HG02973 (cell line): ENCODE data around the gene RASGRP3.
A peak's percentile ranks its signal among the peaks of the same experiment; 100 is the strongest.
"Not testable (repeated sequence)": the region's sequence is repeated elsewhere in the genome, so short reads cannot be mapped to it uniquely, and the experiment has no call there.

Experiments
- ATAC-seq: cut with Tn5 transposase; IDR thresholded peaks from one replicate; pipeline ENCODE4 v1.9.1; 2021; ENCODE audit warnings: moderate library complexity; ENCODE audit not compliant: unreplicated experiment

The RASGRP3 gene

GRCh38 chr2:33457556-33458247 is 18.7 kb upstream of the RASGRP3 start:
- no peak for ATAC-seq

- no peak for ATAC-seq
Measured at GRCh38 chr2:33458248-33458819, 18.1 kb upstream of the RASGRP3 start.

- no peak for ATAC-seq
Measured at GRCh38 chr2:33459745-33460144, 16.7 kb upstream of the RASGRP3 start.

DNA sequence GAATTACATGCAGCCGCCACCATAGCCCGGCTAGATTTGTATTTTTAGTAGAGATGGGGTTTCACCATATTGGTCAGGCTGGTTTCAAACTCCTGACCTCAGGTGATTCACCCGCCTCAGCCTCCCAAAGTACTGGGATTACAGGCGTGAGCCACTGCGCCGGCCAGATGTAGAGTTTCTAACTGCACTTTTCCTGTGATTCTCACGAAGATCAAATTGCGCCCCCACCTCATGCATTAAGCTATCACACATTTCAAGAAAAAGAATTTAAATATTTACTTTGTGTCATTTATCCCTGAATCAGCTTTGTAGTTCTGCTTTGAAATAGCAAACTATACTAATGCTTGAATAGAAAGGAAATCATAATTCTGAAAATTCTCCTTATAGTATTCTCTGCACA is 13.9 kb upstream of the RASGRP3 start:
- ATAC-seq = not testable (repeated sequence)

- no peak for ATAC-seq
Measured at GRCh38 chr2:33467413-33467812, 9.0 kb upstream of the RASGRP3 start.

- ATAC-seq = no peak
Measured at GRCh38 chr2:33469238-33469637, 7.2 kb upstream of the RASGRP3 start.

DNA sequence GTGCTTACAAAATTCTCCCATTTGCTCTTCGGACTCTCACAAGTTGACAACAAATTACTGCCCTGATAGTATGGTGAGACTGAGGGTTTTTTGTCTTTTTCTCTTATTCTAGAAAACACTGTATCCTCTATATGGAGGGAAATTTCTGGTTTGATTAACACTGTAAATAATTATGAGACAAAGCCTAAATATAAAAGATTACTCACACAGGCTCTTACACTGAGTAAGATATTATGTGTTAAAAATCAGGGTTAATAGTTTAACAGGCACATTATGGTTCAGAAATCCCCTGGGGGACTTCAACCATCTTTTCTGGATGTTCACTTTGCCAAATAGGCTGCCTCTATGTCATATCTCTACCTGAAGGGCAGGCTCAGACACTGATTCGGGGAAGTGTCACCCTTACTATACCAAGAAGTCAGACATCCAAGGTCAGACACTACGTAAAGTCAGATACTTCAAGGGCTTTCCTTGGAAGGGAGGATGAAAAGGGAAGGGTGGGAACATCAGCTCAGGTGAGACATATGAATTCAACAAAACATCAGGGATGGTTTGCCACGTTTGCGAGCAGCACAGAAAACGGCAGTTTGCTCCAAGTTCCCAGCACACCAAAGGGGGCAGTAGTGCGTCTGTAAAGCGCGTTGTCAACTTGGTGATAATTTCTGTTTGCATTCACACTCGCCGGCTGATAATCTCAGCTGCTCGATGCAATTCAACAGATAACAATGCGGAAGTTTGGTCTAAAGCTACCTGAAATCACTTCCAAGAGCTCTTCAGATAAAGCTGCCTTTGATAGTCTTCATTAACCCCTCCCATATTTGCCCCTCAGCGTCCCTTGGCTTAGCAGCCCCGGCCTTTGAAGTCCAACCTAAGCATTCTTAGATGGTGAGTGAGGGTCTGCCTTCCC is 972 bp upstream of the RASGRP3 start:
- peak; percentile 48 for ATAC-seq

DNA sequence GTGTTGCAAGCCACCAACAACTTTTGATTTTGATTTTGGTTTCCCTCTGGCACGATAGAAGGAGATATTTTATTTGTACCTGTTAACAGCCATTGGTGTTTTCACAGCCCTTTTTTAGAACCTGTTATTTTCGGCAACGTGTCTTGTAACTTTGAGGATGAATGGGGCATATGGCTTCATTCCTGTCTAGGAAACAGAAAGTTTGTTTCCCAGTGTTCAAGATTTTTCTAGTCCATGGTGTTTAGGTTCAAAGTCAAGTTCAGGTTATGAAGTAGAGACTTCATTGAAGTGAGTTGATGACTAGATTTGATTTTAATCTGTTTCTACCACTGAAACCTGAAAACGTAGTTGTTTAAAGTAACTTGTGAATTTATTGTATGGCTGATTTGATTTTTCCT is 343 bp downstream of the RASGRP3 start:
- no peak for ATAC-seq

GRCh38 chr2:33477473-33478468 is 1.3 kb downstream of the RASGRP3 start:
- ATAC-seq = peak; percentile 24

- no peak for ATAC-seq
Measured at GRCh38 chr2:33478968-33479731, 2.7 kb downstream of the RASGRP3 start.

DNA sequence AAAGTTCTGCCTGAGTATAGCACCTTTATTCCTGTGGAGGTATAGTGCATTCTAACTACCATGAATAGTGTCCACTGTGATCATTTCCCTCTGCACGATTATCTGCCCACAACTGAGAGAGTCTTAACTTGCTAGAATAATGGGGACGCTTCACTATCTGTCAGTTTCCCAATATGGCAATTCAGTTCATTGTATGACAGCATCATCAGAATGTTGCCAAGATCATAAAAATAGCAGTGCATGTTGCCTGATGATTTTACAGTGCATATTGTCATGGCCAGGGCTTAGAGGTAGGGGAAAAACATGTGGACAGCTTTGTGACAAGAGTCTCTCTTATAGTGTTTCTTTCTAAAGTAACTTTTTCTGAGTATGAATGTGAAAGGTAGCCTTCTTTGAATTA is 6.1 kb downstream of the RASGRP3 start:
- no peak for ATAC-seq

- ATAC-seq = peak; percentile 22
Measured at GRCh38 chr2:33484042-33484621, 7.7 kb downstream of the RASGRP3 start.

GRCh38 chr2:33485051-33485450 is 8.6 kb downstream of the RASGRP3 start:
- ATAC-seq = no peak

DNA sequence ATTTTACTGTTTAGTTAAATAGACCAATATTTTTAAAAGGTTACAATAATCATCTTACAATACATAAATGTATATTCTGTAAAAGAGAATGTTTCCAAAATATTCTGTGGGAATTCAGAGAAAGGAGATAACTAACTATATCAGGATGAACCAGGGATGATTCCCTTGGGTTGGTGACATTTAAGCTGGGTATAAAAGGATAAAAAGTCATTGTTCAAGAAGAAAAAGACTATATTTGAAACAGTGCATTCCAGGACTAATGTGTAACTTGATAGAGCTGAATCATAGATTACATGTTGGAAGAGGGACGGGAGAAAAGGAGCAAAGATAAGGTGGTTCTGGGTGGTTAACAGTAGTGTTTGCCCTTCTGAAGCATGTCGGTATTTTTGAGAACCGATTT is 10.1 kb downstream of the RASGRP3 start:
- no peak for ATAC-seq

GRCh38 chr2:33488178-33488690 is 11.8 kb downstream of the RASGRP3 start:
- ATAC-seq = peak; percentile 53

- peak; percentile 34 for ATAC-seq
Measured at GRCh38 chr2:33488715-33489540, 12.5 kb downstream of the RASGRP3 start.

GRCh38 chr2:33489835-33490431 is 13.5 kb downstream of the RASGRP3 start:
- ATAC-seq = no peak
